HG03095 (cell line): ENCODE results near the gene LIME1.
"Not testable (repeated sequence)": the region's sequence is repeated elsewhere in the genome, so short reads cannot be mapped to it uniquely, and the experiment has no call there.

Source experiments
- ATAC-seq: cut with Tn5 transposase; IDR thresholded peaks from one replicate; pipeline ENCODE4 v1.9.1; 2021; ENCODE audit warnings: moderate library complexity; ENCODE audit not compliant: unreplicated experiment

LIME1 gene

DNA sequence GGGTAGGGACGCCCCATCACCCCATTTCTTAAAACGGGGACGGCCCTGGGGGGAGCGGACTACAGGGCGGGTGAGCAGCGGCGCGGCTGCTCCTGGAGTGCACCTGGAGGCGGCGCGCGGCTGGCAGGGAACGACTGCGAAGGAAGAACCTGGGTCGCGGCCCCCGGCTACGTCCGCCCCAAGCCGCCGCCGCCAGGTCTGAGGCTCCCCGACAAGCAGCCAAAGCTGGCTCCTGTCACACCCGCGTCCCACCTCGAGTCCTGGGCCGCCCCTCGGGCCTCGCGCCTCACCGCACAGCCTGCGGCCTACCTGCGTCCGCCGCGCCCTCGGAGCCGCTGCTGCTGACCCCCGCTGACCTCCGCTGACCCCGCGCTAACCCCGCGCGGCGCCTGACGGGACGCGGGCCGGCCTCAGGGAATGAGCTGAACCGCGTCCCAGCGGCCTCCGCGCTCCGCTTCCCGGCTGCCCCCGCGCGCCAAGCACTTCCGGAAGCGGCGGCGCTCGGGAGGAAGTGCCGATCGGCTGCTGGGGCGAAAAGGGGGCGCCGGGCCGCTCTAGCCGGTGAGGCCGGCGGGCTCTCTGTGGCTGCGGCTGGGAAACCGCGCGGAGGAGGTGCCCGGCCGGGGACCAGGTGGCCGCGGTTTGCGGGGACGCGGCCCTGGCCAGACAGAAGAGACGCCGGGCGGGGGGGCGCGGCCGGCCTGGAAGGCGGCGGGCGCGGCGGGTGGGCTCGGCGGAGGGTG lies 28.7 kb upstream of the LIME1 start, which contains the start of the genes ARFRP1 and ZGPAT:
Gene ARFRP1 (minus strand): TSS at position 419 of the 743 bp plus-strand sequence. CDS start 885 bp downstream, outside the sequence.
Gene ZGPAT (plus strand): TSS at position 482 of the 743 bp plus-strand sequence. CDS start 542 bp downstream, outside the sequence.
- ATAC-seq: peak; percentile 59

DNA sequence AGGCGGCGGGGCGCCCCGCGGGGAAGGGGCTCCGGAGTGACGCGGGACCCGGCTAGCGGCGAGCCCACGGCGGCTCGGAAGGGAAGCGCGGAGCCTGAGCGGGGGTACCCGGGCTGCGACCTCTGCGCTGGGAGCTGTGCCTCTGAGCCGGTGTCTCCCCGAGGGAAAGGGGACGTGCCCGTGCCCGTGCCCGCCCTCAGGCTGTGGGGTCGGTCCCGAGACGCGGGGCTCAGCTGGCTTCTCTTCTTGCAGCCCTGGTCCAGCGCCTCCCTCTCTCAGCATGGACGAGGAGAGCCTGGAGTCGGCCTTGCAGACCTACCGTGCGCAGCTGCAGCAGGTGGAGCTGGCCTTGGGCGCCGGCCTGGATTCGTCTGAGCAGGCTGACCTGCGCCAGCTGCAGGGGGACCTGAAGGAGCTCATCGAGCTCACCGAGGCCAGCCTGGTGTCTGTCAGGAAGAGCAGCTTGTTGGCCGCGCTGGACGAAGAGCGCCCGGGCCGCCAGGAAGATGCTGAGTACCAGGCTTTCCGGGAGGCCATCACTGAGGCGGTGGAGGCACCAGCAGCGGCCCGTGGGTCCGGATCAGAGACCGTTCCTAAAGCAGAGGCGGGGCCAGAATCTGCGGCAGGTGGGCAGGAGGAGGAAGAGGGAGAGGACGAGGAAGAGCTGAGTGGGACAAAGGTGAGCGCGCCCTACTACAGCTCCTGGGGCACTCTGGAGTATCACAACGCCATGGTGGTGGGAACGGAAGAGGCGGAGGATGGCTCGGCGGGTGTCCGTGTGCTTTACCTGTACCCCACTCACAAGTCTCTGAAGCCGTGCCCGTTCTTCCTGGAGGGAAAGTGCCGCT lies 27.9 kb upstream of the LIME1 start:
- ATAC-seq: peak; percentile 19

DNA sequence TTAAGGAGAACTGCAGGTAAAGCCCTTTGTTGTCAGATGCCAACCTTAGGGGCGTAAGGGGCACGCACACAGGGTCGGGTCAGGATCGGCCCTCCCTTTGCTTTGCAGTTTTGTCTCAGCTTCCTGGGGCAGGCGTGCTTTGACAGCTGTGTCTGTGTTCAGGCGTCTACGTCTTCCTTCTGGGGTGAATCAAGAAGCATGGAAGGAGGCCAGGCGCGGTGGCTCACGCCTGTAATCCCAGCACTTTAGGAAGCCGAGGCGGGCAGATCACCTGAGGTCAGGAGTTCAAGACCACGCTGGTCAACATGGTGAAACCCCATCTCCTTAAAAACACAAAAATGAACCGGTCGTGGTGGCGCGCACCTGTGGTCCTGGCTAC lies 27.3 kb upstream of the LIME1 start:
- no peak for ATAC-seq

DNA sequence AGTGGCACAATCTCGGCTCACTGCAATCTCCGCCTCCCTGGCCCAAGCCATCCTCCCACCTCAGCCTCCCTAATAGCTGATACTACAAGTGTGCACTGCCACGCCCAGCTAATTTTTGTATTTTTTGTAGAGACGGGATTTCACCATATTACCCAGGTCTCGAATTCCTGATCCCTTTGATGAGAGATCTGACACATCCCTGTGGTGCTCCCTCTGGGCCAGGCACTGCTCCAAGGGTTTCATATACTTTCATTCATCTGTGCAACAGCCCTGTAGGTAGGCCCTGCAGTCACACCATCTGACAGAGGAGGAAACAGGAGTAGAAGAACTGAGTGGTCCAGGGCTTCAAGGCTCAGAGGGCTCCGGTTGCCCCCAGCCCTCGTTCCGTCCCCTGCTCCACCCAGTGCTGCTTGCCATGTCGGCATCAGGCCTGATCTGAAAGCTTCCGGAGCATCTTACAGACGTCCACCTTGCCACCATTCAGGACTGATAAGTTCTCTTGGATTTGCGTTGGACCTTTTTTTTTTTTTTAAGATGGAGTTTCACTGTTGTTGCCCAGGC lies 25.3 kb upstream of the LIME1 start:
- ATAC-seq: no peak

DNA sequence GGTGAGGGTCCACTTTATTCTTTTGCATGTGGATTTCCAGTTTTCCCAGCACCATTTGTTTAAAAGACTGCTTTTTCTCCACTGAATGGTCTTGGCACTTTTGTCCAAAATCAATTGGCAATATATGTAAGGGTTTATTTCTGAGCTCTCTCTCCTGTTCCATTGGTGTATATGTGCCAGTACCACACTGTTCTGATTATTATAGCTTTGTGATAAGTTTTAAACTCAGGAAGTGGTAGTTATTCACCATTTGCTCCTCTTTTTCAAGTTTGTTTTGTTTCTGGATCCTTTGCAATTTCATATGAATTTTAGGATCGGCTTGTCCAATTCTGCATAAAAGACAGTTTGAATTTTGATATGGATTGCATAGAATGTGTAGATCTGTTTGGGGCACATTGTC lies 24.3 kb upstream of the LIME1 start:
- ATAC-seq: no peak

DNA sequence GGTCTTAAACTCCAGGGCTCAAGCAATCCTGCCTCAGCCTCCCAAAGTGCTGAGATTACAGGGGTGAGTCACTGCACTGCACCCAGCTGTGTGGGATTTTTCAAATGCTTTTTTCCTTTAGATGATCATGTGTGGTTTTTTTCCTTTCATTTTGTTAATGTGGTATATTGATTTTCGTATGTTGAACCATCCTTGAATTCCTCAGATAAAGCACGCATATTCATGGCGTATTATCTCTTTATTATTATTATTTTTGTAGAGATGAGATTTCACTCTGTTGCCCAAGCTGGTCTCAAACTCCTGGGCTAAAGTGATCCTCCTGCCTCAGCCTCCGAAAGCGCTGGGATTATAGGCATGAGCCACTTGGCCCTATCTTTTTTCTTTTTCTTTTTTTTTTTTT lies 21.6 kb upstream of the LIME1 start:
- ATAC-seq: no peak

DNA sequence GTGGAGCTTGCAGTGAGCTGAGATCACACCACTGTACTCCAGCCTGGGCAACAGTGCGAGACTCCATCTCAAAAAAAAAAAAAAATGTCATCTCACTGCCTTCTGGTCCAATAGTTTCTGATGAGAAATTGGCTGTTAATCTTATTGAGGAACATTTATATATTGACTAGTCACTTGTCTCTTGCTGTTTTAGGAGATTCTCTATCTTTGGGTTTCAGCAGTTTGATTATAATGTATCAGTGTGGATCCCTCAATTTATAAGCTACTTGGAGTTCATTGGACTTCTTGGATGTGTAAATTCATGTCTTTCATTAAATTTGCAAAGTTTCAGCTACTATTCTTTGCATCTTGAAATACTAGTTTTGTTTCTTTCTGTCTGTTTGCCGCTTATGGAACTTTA lies 17.5 kb upstream of the LIME1 start:
- no peak for ATAC-seq

DNA sequence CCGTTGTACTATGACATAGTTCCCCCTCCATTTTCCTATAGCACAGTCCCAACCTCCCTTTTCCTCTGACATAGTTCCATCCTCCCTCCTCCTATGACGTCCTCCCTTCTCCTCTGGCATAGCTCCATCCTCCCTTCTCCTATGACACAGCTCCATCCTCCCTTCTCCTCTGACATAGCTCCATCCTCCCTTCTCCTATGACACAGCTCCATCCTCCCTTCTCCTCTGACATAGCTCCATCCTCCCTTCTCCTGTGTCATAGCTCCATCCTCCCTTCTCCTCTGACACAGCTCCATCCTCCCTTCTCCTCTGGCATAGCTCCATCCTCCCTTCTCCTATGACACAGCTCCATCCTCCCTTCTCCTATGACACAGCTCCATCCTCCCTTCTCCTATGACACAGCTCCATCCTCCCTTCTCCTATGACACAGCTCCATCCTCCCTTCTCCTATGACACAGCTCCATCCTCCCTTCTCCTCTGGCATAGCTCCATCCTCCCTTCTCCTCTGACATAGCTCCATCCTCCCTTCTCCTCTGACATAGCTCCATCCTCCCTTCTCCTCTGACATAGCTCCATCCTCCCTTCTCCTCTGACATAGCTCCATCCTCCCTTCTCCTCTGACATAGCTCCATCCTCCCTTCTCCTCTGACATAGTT lies 13.4 kb upstream of the LIME1 start:
- not testable (repeated sequence) for ATAC-seq

DNA sequence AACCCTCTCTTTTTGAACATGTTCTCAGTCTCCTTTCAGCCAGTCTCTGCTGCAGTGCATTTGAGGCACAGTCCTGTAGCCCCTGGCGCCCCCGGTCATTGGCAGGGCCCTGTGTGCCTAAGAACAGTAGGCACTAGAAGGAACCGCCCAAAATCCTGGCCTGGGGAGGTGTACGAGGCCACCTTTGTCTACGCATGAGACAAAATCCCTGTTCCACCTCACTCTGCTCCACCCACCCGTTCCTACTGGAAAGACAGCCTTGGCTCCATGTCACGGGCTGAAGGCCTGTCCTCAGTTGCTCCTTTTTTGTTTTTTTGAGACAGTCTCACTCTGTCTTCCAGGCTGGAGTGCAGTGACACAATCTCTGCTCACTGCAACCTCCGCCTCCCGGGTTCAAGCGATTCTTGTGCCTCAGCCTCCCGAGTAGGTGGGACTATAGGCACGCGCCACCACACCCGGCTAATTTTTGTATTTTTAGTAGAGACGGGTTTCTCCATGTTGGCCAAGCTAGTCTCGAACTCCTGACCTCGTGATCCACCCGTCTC lies 6.2 kb upstream of the LIME1 start:
- not testable (repeated sequence) for ATAC-seq

DNA sequence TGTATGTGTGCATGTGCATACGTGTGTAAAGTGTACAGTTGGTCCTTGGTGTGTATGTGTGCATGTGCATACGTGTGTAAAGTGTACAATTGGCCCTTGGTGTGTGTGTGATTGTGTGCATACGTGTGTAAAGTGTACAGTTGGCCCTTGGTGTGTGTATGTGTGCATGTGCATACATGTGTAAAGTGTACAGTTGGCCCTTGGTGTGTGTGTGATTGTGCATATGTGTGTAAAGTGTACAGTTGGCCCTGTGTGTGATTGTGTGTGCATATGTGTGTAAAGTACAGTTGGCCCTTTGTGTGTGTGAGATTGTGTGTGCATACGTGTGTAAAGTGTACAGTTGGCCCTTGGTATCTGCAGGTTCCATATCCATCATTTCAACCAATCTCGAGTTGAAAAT lies 5.1 kb upstream of the LIME1 start:
- ATAC-seq: no peak

DNA sequence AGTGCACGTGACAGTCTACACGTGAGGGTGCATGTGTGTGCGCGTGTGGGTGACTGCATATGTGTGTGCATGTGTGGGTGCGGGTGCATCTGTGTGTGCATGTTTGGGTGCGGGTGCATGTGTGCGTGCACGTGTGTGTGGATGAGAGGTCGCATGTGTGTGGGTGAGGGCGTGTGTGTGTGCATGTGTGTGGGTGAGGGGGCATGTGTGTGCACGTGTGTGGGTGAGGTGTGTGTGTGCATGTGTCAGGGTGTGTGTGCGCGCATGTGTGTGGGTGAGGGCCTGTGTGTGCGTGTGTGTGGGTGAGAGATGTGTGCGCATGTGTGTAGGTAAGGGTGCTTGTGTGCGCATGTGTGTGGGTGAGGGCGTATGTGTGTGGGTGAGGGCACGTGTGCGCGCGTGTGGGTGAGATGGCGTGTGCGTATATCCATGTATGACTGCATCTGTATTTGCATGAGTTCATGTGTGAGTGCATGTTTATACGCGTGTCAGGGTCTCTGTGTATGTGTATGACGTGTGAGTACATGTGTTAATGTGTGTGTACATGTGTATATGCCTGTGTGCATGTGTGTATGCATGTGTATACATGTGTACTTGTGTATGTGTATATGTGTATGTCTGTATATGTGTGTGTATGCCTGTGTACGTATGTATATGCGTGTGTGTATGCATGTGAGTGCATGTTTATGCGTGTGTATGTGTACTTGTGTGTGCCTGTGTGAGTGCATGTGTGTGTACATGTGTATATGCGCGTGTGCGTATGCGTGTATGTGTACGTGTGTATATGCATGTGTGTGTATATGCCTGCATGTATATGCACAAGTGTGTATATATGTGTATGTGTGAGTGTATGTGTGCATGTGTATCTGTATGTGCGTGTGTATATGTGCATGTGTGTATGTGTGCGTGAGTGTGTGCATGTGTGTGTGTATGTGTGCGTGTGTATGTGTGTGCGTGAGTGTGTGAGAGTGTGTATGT lies 4.1 kb upstream of the LIME1 start:
- no peak for ATAC-seq

DNA sequence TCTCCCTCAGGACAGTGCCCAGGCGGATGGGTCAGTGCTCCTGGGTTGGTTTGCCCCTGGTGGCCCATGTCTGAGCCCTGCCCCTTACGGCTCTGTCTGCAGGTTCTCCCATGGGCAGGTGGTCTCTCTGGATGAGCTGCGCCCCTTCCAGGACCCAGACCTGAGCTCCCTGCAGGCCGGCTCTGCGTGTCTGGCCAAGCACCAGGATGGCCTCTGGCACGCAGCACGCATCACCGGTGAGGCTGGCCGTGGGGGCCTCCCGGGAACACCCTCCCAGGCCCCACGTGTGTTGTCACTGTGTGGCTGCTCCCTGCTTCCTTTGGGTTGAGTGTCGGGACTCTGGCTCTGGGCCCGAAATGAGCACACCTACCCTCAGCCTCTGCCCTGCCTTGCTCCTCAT lies 3.3 kb upstream of the LIME1 start:
- ATAC-seq: no peak

DNA sequence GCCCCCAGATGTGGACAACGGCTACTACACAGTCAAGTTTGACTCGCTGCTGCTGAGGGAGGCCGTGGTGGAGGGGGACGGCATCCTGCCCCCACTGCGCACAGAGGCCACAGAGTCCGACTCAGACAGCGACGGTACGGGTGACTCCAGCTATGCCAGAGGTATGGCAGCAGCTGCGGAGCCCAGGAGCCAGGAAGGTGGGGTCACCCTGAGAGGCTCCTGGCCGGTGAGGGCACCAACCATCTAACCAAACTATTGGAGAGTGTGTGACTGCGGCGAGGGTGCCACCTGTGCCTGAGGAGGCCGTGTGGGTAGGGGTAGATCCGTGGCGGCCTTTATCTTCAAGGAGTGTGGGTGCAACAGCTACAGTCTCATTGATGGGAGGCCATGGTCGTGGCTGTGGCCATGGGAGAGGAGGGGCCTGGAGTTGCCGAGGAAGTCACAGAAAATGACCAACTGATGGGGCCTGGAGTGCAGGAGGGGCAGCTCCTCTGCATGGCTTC lies 2.8 kb upstream of the LIME1 start:
- ATAC-seq: no peak

DNA sequence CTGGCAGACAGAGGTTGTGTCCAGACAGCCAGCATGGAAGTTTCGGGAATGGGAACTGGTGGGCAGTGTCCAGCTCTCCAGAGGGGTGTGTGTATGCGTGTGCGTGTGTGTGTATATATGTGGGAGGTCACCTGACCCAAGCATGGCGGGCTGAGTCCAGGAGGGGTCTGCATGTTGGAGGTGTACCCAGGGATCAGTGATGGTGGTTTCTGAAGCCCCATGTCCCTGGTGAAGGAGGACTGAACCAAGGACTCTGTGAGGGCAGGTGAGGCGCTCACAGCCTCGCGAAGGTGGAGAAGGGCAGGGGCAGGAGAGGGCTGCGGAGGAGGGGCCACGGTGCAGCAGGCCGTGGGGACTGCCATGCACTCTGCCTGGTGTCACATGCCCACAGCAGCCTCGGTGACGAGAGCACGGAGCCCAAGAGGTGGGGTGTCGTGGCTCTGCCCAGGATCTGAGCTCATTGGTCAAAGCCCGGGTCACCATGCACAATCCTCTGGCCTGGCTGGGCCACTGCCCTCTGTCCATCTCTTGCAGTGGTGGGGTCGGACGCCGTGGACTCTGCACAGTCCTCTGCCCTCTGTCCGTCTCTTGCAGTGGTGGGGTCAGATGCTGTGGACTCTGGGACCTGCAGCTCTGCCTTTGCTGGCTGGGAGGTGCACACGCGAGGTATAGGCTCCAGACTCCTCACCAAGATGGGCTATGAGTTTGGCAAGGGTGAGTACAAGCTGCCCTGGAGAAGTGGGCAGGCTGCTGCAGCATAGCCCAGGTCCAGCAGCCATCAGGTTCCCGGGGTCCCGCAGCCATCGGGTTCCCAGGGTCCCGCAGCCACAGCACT lies 2.1 kb upstream of the LIME1 start:
- ATAC-seq: no peak

DNA sequence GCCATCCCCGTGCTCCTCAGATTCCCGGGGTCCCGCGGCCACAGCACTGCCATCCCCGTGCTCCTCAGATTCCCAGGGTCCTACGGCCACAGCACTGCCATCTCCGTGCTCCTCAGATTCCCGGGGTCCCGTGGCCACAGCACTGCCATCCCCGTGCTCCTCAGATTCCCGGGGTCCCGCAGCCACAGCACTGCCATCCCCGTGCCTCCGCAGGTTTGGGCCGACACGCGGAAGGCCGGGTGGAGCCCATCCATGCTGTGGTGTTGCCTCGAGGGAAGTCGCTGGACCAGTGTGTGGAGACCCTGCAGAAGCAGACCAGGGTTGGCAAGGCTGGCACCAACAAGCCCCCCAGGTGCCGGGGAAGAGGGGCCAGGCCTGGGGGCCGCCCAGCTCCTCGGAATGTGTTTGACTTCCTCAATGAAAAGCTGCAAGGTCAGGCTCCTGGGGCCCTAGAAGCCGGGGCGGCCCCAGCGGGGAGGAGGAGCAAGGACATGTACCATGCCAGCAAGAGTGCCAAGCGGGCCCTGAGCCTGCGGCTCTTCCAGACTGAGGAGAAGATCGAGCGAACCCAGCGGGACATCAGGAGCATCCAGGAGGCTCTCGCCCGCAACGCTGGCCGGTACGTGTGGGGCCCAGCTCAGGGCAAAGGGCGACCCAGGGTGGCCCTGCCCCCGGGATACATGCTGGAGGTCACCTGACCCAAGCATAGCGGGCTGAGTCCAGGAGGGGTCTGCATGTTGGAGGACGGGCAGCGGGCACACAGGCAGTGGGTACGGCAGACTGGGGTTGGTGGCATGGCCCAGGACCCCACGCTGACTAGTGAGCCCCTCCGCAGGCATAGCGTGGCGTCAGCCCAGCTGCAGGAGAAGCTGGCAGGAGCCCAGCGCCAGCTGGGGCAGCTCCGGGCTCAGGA lies 1.3 kb upstream of the LIME1 start:
- ATAC-seq: no peak

DNA sequence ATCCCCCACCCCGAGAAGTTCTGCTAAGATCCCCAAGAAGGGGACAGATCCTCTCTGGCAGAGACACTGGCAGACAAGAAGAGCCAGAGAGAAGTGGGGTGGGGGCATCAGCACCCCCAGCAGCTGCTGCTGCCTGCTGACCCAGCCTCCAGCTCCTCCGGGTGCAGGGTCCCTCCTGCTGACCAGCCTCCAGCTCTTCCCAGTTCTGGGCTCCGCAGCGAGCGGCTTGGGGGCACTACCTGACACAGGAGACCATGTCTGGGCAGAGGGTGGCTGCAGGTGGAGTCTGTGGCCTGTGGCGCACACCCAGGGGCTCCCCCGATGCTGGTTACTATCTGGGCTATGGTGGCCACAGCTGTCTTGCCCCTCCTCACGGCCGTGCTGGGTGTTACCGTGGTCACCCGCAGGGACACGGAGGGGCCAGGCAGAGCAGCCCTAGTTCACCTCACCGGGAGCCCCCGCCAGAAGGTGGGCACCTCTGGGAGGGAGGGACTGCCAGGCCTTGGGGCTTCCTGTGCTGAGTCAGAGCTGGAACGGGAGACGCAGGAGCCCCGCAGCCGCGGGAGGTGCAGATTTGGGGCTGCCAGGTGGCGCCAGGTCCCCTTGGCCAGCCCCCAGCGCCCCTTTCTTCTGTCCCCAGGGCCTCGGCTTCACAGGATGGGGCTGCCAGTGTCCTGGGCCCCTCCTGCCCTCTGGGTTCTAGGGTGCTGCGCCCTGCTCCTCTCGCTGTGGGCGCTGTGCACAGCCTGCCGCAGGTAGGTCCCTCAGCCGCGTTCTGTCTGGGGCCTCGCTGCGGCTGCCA lies 630 bp downstream of the LIME1 start:
- no peak for ATAC-seq

DNA sequence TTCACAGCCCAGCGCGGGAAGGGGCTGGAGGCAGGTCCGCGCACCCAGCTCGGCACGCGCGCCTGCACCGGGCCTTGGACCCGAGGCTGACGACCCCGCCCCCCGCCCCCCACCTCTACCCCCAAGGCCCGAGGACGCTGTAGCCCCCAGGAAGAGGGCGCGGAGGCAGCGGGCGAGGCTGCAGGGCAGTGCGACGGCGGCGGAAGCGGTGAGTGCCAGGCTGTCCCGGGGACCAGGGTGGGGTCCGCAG lies 1.2 kb downstream of the LIME1 start:
- no peak for ATAC-seq
